ENCODE data around the gene BTBD7.

DNA sequence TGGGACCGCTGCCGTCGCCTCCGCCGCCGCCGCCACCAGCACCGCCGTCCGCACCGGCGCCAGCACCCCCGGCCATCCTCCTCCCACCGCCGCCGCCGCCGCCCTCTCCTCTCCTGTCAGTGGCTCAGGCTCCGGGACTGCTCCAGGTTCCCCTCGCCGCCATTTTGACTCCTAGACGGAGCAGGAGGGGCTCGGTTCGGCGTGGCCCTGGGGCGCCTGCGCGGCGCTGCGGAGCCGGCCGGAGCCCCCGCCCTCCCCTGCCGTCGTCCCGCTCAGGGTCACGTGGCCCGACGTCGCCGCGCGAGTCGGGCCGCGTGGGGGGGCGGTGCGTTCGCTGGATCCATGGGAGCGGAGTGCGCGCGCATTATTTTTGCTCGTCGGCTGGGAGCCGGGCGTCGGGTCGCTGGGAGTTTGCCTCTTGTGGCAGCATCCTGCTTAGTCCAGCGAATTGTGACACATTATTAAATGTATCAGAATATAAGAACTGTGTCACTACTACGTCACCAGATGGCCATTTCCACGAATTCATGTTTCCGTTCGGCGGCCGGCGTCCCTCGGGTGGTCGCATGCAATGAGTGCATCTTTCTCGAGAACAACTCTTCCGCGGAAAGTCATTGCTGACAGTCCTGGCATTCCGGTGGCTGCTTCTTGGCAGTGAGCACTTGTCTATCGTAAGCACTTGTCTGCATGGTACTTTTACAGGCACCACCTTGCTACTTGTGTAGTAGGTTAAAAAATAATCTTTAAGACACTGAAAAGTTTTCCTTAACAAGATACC lies at the start of gene BTBD7:
- TF ChIP-seq POLR2A (IDR thresholded peaks at IDR 0.05) = peak; percentile 65 to 77
- TF ChIP-seq, protein P1, sequence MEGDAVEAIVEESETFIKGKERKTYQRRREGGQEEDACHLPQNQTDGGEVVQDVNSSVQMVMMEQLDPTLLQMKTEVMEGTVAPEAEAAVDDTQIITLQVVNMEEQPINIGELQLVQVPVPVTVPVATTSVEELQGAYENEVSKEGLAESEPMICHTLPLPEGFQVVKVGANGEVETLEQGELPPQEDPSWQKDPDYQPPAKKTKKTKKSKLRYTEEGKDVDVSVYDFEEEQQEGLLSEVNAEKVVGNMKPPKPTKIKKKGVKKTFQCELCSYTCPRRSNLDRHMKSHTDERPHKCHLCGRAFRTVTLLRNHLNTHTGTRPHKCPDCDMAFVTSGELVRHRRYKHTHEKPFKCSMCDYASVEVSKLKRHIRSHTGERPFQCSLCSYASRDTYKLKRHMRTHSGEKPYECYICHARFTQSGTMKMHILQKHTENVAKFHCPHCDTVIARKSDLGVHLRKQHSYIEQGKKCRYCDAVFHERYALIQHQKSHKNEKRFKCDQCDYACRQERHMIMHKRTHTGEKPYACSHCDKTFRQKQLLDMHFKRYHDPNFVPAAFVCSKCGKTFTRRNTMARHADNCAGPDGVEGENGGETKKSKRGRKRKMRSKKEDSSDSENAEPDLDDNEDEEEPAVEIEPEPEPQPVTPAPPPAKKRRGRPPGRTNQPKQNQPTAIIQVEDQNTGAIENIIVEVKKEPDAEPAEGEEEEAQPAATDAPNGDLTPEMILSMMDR (IDR thresholded peaks at IDR 0.05) = peak in 2 of 4 experiments; percentile 20 to 27
